ENCODE results near the gene C15orf40.

The C15orf40 gene

DNA sequence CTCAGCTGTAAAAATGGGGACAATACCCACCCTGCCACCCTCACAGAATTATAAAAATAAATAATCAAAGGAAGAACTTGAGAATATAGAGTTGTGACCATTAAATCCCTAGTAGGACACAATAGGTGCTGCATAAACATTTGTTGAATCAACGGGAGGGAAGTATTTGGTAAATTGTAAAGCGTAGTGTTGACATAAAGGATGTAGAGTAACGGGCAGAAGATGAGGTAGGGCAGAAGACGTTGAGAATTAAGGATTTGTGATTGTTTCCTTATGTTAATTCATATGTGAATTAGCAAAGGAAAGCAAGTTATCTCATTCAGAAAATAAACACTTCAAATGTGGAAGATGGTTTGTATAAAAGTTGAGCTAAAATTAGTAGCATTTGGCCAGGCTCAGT is 18.3 kb downstream of the C15orf40 start:
- no peak for DNase-seq (ENCODE audit: low spot score)

DNA sequence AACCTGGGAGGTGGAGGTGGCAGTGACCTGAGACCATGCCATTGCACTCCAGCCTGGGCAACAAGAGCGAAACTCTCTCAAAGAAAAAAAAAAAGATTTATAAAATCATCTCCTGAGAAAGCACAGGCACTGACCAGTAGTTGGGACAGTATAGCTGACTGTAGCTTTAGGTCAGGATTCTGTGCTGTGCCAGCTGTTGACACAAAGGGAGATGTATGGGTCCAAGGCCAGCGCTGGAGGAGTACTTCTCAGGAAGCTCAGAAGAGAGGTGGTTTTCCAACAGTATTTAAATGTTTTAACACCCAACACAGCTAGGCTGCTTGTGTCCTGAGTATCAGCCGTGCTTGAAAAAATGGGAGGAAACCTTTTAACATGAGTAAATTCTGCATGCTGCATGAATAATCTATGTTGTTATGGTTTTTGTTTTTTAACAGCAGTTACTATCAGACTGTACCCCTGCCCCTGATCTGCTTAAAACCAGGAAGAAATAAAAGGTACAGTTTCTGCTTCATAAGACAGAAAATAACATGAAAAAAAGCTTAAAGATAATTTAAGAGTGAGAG is 18.9 kb downstream of the C15orf40 start:
- no peak for DNase-seq (ENCODE audit: low spot score)

DNA sequence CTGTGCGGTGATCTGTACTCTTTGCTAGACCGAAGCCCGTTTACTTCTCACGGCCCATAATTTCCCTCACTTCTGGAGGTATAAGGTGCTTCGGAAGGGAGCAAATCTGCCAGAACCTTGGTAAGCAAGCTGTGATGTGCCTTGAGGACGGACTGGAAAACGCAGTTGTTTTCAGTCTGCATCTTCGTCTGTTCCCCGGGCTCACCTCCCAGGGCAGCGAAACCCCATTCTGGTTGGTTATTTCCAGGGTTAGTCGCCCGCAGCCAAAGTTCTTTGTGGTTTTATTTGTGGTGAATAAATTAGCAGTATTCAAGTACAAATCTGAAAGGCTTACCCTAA is 25.0 kb downstream of the C15orf40 start:
- DNase-seq (ENCODE audit: low spot score), result no peak

DNA sequence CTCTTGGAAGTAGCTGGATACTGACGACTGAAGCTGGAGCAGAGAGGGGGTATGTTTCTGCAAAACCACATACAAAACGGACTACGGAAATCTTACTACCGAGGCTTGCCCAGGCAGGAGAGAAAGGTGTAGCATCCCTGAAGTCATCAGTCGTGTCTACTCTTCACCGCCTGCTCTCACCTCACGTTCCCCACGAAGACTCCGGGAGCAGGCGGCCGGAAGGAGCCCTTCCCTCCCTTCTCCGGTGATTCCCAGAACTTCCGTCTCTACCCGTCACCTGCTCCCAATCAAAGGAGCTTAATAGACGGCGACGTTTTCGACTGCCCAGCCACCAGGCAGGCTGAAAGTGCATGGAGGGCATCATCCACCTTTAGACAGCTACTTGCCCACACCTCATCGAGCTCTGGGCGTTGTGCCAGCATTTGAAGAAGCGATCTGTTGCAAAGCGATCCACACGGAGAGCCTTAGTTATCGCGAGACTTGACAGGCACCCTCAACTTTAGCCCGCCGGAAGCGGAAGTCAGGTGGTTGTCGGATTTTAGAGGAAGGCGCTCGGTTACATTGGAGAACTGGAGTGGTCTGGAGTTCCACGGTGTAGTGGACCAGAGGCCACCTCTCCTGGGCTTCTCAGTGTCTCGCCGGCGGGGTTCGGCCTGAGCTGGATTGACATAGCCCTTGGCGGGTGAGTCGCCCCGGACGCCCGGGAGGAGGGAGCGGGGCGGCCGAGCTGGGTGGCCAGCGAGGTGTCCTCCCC is 25.6 kb downstream of the C15orf40 start, which contains the start of gene RAMAC:
TSS of gene RAMAC (plus strand) at position 523 of the 754 bp plus-strand sequence. CDS start 2,809 bp downstream, outside the sequence.
- peak; percentile 93 for DNase-seq (ENCODE audit: low spot score)

DNA sequence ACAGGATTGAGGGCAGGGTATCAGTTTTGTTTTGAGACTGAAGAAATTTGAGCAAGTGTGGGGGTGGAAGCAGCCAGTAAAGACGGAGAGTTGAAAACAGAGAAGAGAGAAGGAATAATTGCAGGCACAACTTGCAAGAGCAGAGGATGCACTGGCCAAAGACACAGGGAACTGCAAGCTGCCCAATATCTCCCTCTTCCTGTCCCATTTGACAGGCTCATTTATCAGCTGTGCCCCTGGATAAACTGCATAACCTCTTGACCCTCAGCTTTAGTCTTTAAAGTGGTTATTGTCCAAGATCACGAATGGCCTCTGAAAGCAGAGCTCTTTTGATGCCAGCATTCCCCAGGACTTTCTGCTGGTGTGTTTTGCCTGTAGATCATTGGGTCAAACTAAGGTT is 30.5 kb downstream of the C15orf40 start:
- no peak for DNase-seq (ENCODE audit: low spot score)

DNA sequence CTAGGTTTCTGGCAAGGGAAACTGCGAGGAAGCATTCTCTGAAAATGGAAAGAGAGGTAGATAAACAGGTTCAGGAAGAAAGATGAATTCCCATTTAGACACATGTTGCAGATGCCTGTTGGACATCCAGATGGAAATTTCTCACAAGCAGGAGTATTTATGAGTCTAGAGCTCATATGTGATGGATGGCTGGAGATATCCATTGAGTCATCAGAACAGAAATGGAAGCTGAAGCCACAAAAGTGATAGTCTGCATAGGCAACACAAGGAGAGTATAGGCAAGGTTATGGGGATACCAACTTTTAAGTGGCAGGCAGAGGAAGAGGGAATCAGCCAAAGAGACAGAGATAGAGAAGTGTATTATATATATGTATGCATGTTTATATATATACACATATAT is 31.7 kb downstream of the C15orf40 start:
- no peak for DNase-seq (ENCODE audit: low spot score)

DNA sequence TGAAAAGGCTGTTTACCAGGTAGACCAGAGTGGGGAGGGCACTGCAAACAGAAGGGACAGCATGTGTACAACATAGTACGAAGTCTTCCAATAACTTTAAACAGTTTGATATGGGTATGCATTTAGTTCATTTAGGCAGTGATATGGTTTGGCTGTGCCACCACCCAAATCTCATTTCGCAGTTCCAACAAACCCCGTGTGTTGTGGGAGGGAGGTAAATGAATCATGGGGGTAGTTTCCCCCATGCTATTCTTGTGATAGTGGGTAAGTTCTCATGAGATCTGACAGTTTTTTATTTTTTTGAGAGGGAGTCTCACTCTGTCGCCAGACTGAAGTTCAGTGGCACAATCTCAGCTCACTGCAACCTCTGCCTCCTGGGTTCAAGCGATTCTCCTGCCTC is 33.0 kb downstream of the C15orf40 start:
- no peak for DNase-seq (ENCODE audit: low spot score)

DNA sequence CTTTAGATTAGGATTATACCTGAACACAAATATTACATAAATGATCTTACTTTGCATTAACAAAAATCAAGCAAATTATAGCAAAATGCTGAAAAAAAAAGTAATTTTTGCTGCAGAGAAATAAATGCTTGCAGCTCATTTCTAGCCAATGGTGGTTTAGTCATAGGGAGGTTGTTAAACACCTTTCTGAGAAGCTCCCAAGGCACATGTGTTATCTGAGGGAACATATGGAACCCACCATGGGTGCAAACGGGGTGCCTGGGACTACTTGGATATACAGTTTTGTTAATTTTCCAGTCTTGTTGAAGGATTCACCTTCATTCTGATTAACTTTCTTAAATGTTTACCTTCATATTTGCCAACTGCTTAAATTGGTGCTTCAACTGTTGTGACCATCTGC is 34.4 kb downstream of the C15orf40 start:
- DNase-seq (ENCODE audit: low spot score), result no peak

DNA sequence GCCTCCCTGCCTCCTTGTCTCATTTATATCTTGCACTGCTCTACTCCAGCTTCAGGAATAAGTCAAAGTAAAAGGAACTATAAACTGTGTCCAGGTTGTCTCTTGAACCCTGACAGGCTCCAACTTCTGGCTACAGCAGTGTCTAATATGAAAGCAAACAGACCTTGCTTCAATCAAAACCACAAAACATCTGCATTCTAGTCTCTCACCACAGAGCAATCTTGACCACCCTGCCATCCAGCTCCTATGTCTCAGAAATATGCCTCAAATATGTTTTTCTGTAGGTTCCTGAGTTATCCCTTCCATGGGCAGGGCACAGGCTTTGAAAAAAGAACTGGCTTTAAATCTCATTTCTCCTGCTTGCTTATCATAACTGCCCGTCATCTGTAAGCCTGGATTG is 38.4 kb downstream of the C15orf40 start:
- no peak for DNase-seq (ENCODE audit: low spot score)

DNA sequence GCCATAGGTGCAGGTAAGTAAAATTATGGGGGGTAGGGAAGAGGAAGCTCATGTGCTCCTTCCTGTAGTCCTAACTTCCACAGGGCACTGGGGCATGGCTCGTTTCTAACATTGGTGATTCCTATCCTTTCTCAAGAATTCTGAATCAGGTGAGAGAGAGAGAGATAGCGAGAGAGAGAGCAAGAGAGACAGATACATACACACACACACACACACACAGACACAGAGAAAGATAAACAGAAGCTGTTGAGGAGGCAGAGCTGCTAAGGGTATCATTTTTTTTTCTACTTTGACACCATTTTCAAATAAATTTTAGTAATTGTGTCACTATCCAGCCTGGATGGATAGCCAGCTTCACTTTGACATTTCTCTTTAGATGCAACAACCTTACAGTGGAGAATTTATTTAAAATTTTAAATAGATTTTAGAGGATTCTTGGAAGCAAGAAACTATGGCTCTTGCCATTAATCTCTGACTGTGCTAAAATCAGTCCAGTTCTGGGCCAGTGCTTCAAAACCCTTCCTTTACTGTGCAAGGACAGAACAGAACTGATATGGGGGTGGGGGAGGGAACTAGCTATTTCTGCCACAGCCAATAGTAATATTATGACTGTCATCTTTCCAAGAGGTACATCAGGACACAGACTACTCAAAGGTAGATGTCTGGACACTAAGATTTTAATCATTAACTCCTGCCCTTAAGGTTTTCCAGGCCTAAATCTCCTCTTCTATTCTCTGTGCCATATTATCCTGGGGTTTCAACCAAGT is 40.0 kb downstream of the C15orf40 start:
- no peak for DNase-seq (ENCODE audit: low spot score)

DNA sequence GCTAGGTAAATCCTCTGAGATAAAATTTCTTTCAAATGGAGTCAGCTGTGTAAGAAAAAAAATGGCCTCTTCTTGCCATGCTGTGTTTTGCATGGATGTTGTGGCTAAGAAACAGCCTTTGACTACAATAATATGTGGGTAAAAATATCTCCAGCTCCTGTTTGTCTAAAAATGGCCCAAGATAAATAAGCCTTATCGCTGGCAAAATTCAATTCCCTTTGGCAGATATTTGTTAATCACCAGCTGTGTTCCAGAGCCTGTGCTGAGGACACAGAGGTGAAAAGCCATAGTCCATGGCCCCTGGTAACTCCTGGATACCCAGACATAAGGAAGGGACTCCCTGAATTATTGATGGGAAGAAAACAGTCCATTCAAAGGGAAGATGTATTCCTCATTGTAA is 40.7 kb downstream of the C15orf40 start:
- no peak for DNase-seq (ENCODE audit: low spot score)

DNA sequence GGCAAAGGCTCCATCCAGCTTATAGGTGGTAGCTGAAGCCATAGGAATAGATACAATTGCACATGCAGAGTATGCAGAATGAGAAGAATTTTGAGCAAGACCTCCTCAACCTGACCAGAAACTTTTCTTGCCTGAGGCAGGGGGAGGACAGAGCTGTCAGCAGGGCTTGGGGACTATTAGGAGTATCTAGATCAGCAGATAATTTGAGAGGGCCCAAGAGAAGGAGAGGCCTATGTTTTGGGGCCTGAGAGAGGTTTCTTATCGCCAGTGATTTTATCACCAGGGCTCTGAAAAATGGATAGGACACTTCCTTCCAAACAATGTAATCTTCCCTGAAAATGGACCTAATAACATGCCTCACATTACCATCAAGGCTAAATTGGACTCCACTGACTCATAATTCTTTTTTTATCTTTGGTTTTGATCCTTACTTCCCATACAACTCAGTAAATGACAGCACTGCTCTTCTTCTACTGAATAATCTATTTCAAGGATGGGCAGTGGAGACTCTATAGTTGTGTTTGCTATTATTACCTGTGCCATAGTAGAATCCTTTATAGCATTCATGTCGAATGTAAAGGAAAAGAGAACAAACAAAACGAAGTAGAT is 41.3 kb downstream of the C15orf40 start:
- no peak for DNase-seq (ENCODE audit: low spot score)

DNA sequence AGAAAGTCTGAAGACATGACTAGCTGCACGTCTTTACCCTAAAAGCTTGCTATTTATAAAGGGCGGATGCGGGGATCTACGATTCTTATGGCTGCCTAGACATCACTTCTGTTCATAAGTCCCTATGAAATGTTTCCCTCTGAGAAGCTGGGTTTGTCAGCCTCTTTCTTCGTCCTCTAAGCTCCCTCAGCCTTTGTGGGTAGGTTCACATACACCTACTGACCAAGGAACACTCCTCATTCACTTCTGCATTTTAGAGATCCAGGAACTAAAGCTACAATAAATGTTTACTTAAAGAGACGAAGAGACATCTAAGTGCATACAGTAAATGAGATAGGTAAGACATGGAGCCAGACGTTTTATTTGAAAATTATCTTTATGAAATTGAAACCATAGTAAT is 42.1 kb downstream of the C15orf40 start:
- DNase-seq (ENCODE audit: low spot score), result no peak

DNA sequence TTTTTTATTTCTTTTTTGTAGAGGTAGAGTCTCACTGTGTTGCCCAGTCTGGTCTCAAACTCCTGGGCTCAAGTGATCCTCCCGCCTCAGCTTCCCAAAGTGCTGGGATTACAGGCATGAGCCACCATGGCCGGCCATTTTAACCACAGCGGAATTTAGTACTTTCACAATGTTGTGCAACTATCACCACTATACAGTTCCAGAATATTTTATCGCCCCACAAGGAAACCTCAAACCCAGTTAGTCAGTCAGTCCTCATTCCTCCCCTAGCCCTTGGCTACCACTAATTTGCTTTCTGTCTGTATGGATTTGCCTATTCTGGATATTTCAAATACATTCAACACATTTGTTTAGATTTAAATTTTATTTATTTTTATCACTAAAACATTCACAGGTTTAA is 43.4 kb downstream of the C15orf40 start:
- no peak for DNase-seq (ENCODE audit: low spot score)

DNA sequence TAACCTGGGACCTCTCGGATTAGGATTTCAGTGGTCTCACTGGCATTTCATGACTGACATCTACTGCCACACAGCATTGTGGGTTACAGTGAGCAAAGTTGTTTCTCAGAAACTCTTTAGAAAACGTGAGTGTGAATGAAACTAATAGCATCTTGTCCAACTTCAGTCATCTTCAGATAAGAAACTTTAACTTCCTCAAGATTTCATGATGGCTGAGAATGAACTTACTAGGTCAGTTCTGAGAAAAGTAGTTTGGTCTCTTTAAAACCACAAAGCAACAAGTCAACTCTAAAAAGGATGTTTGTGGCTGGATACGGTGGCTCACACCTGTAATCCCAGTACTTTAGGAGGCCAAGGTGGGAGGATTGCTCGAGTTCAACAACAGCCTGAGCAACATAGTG is 44.8 kb downstream of the C15orf40 start:
- DNase-seq (ENCODE audit: low spot score), result peak; percentile 79

DNA sequence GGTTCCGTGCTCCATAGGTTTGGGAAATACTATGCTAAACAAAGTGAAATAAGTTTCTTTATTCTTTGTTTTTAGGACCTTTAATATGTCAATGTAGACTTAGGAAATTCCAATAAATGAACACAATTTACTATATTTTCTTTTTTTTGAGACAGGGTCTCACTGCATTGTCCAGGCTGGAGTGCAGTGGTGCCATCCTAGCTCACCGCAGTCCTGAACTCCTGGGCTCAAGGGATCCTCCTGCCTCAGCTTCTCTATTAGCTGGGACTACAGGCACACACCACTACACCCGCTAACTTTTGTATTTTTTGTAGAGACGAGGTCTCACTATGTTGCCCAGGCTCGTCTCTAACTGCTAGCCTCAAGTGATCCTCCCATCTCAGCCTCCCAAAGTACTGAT is 46.5 kb downstream of the C15orf40 start:
- DNase-seq (ENCODE audit: low spot score), result no peak

DNA sequence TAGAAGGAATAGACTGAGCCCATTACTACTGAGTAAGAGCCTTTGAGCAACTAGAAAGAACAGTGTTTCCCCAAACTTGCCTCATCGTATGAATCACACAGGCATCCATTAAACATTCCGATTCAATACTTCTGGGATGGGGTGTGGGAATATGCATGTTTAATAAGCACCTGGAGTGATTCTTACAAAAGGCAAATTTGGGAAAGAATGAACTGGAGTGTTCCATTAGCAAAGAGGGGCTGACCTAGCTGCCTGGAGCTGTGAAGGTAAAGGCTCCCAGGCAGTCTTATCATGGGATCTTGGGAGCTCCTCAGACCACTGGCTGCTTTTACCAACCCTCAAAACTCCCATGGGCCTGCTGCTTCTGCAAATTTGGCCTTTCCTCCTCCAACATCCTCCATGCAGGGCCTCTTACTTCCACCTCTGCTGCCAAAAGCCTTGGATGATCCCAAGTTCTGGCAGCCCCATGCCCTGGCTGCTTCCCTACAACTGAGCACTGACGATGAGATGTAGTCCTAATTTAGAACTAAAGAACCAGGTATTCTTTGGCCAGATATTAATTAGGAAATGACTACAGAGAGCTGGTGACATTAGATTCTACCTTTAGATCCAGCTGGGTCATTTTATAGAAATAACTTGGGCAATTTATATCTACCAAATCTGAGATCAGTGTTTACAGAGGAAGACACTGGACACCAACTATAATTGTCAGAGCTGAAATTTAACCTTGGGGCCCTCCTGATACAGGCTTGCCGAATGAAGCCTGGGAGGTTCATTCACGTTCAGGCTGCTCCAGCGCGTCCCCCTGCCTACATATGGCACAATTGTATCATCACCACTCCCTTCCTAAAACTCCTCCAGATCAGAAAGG is 47.7 kb downstream of the C15orf40 start:
- no peak for DNase-seq (ENCODE audit: low spot score)

DNA sequence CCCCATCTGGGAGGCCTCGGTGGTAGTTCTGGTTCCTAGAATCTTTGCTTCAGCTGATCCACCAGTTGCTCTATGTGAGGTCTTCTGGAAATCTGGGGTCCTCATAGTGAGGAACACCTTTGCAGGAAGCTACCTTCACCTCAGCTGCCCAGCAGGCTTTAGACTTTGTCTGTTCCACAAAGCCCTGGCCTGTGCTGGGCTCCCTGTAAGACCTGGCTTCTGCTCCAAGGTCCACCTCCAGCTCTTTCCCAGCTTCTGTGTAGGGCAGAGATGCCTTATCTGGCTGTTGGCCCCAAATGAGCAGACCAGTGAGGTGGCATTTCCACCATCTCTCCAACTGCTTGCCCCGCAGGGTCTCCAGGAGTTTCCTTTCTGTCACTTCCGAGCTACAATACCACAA is 50.7 kb downstream of the C15orf40 start:
- no peak for DNase-seq (ENCODE audit: low spot score)

DNA sequence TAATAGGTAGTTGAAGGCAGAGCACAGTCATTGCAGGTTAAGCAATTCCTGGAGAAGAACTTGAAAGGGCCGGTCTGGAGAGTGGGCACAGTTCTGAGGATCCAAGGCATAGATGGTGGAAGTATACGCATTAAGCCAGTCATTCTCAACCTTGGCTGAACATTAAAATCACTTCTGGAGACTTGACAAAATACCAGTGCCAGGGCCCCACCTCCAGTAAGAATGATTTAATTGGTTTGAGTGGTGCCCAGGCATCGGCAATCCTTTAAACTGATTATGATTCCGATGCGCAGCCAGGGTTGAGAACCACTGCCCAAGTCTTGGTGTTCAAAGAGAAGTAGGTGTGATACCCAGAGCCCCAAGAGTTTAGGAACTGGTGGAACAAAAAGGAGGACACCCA is 52.0 kb downstream of the C15orf40 start:
- no peak for DNase-seq (ENCODE audit: low spot score)

DNA sequence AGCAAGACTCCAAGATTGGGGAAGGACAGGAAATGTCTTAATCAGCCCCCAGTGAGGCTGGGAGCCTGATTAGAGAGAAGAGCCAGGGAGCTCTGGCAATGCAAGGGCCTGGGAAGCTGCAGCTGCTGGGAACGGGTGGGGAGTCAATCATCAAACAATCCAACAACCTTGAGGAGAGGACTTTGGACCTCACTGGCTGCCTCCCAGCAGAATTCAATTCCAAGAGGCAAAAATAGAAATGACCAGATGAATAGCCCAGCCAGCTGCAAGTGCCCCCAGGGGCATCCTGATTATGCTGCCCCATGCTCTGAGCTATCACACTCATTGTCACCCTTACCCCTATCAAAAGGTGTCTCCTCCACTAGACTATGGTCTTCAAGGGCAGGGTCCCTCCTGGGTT is 52.8 kb downstream of the C15orf40 start:
- DNase-seq (ENCODE audit: low spot score), result no peak

DNA sequence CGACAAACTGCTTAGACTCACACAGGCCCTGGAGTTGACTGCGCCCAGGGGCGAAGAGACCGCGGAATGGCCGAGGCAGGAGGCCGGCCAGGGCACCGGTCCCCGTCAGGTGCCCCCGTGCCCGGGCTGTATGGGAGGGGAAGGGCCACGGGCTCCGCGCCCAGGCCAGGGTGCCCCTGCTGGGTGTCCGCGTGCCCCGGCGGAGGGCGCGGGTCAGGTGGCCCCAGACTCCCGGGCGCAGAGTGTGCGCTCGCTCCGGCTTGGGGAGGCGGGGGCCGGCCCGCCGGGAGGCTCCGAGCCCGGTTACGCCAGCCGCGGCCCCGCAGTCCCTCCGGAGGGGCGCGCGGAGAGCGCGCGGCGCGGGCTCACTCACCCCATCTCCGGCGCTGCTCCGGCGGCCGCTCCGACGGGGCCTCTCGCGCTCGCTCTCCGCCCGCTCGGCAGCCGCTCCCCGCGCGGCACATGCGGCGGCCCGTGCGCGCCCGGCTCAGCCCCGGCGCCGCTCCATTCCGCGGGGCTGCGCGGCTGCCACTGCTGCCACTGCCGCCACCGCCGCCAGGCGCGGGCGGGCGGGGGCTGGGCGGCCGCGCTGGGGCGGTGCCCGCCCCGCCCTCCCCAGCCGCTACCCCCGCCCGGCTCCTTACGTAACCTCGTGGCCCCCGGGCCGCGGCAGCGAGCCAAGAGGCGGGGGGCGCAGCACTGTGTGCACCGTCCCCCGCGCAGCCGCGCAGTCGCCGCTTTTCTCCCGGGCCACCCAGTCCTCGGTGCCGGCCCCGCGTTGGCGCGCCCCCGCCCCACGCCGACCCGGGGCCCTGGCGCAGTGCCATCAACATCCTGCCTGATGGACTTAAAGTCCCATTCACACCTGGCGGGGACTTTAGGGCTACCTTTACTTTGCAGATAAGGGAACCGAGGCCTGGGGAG is 59.0 kb downstream of the C15orf40 start, which contains the start of gene HOMER2:
TSS of gene HOMER2 (minus strand) at position 563 of the 924 bp plus-strand sequence. CDS start at position 378, 185 bp downstream.
- DNase-seq (ENCODE audit: low spot score), result no peak
